Measurements from ENCODE around the gene TEN1. TPM values are rescaled to one million over a fixed set of nuclear protein-coding genes. Genes with fewer than 3 reads are reported as not detected.

Gene TEN1
- total and polyA plus RNA-seq, 2 of the 13 experiments (the other 11 are each of a cell fraction or from before 2014, with no cell fraction given): 18.0 to 21.3 TPM

GRCh38 chr17:76000016-76000754 is 21.1 kb downstream of the TEN1 start (continued):
- TF ChIP-seq ERF (CRISPR knock-in tag; IDR thresholded peaks at IDR 0.05) (0 out of 2 replicates have a peak, but pooled peaks have one; percentile 39), GATAD1 (CRISPR knock-in tag; IDR thresholded peaks at IDR 0.05) (peak; percentile 46), HIVEP1 (CRISPR knock-in tag; IDR thresholded peaks at IDR 0.05) (no peak), SMAD1 (CRISPR knock-in tag; IDR thresholded peaks at IDR 0.05; ENCODE audit: borderline replicate concordance, low read depth) (peak; percentile 72; the same call in 1 of the 2 replicates), ZNF205 (CRISPR knock-in tag; IDR thresholded peaks at IDR 0.05) (0 out of 2 replicates have a peak, but pooled peaks have one; percentile 48), NFATC3 (CRISPR knock-in tag; IDR thresholded peaks at IDR 0.05) (0 out of 2 replicates have a peak, but pooled peaks have one; percentile 37), SMC3 (IDR thresholded peaks at IDR 0.05; ENCODE audit: low read length) (peak; percentile 19; the same call in 1 of the 2 replicates), AGO1 (IDR thresholded peaks at IDR 0.05; ENCODE audit: low read depth, low read length, poor library complexity, severe bottlenecking) (peak; percentile 47), ZNF362 (CRISPR knock-in tag; IDR thresholded peaks at IDR 0.05; ENCODE audit: borderline replicate concordance) (peak; percentile 55; the same call in 1 of the 2 replicates), KDM2A (CRISPR knock-in tag; IDR thresholded peaks at IDR 0.05; ENCODE audit: borderline replicate concordance, low read depth) (peak; percentile 42; the same call in 1 of the 2 replicates), TIGD3 (CRISPR knock-in tag; IDR thresholded peaks at IDR 0.05; ENCODE audit: borderline replicate concordance) (peak; percentile 63; the same call in 1 of the 2 replicates), THAP9 (CRISPR knock-in tag; IDR thresholded peaks at IDR 0.05; ENCODE audit: borderline replicate concordance) (peak; percentile 33; the same call in 1 of the 2 replicates), ONECUT2 (CRISPR knock-in tag; IDR thresholded peaks at IDR 0.05) (no peak), HIC2 (CRISPR knock-in tag; IDR thresholded peaks at IDR 0.05; ENCODE audit: low read depth) (no peak), MLLT10 (CRISPR knock-in tag; IDR thresholded peaks at IDR 0.05) (no peak), HNF4A (CRISPR knock-in tag; IDR thresholded peaks at IDR 0.05) (peak; percentile 32), ZSCAN29 (CRISPR knock-in tag; conservative IDR thresholded peaks at IDR 0.05) (0 out of 2 replicates have a peak, but pooled peaks have one; percentile 37)
- TF ChIP-seq, protein P1, sequence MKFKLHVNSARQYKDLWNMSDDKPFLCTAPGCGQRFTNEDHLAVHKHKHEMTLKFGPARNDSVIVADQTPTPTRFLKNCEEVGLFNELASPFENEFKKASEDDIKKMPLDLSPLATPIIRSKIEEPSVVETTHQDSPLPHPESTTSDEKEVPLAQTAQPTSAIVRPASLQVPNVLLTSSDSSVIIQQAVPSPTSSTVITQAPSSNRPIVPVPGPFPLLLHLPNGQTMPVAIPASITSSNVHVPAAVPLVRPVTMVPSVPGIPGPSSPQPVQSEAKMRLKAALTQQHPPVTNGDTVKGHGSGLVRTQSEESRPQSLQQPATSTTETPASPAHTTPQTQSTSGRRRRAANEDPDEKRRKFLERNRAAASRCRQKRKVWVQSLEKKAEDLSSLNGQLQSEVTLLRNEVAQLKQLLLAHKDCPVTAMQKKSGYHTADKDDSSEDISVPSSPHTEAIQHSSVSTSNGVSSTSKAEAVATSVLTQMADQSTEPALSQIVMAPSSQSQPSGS (CRISPR knock-in tag; IDR thresholded peaks at IDR 0.05): peak; percentile 65; the same call in 1 of the 2 replicates

Measured in HepG2 (cell line).